ENCODE measurements around the gene CPEB1.
"Not testable (repeated sequence)": the region's sequence is repeated elsewhere in the genome, so short reads cannot be mapped to it uniquely, and the experiment has no call there.

Gene CPEB1

GRCh38 chr15:82504074-82504473, 143.1 kb downstream of the CPEB1 start:
- DNase-seq, result not testable (repeated sequence)

GRCh38 chr15:82502700-82503339, 144.3 kb downstream of the CPEB1 start:
- not testable (repeated sequence) for DNase-seq

GRCh38 chr15:82500772-82501171, 146.4 kb downstream of the CPEB1 start:
- not testable (repeated sequence) for DNase-seq

GRCh38 chr15:82497978-82498377, 149.2 kb downstream of the CPEB1 start:
- DNase-seq, result not testable (repeated sequence)

All from NCI-H1930 (cell line).